ENCODE data around the gene SRMS. TPM values are rescaled to one million over a fixed set of nuclear protein-coding genes. Genes with fewer than 3 reads are reported as not detected.

SRMS gene
- total RNA-seq, 4 donors from 2014 or later: not detected

DNA sequence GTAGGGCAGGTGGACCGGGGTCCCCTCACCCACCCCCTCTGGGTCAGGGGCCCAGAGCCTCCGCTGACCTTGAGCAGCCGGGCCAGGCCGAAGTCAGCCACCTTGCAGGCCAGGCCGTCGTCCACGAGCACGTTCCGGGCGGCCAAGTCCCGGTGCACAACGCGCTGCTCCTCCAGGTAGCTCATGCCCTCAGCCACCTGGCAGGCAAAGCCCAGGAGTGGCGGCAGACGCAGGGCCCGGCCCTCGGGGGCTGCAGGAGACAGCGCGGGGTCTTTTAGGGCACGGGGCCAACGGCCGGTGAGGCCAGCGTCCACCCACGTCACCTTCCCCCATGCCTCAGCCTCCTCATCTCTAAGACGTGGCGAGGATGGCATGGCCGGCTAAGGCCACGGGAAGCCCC, 6.2 kb downstream of the SRMS start:
- TF ChIP-seq, protein P1, sequence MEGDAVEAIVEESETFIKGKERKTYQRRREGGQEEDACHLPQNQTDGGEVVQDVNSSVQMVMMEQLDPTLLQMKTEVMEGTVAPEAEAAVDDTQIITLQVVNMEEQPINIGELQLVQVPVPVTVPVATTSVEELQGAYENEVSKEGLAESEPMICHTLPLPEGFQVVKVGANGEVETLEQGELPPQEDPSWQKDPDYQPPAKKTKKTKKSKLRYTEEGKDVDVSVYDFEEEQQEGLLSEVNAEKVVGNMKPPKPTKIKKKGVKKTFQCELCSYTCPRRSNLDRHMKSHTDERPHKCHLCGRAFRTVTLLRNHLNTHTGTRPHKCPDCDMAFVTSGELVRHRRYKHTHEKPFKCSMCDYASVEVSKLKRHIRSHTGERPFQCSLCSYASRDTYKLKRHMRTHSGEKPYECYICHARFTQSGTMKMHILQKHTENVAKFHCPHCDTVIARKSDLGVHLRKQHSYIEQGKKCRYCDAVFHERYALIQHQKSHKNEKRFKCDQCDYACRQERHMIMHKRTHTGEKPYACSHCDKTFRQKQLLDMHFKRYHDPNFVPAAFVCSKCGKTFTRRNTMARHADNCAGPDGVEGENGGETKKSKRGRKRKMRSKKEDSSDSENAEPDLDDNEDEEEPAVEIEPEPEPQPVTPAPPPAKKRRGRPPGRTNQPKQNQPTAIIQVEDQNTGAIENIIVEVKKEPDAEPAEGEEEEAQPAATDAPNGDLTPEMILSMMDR (IDR thresholded peaks at IDR 0.05 in 4 of 5, conservative IDR thresholded peaks at IDR 0.05 in 1 of 5): no peak
- TF ChIP-seq POLR2A (IDR thresholded peaks at IDR 0.05): no peak
- peaks cover 4 to 10% (median 8%) of the 10 kb centered on the region in 3 donors for H3K27me3 ChIP-seq
- no peak overlapping the region for H3K27ac ChIP-seq
- intact Hi-C loops (cut with DNase I; ENCODE audit: low total_unique reads) (no loop called here), in situ Hi-C loops (cut with MboI; ENCODE audit: low sequenced_read_pairs in 4 of 4) (loop anchor here in 1 of 4 donors (25.0 kb wide), 1 partner anchor 96 kb away; the partner anchor contains the start of gene GMEB2)
- ATAC-seq (no peak), DNase-seq (no peak)
- H3K4me1 ChIP-seq: peaks cover 0 to 4% of the 10 kb centered on the region in 2 donors
- no peaks in the 10 kb centered on the region for H3K36me3 ChIP-seq
- H3K4me3 ChIP-seq: no peak overlapping the region
- no peaks in the 10 kb centered on the region for H3K9me3 ChIP-seq

DNA sequence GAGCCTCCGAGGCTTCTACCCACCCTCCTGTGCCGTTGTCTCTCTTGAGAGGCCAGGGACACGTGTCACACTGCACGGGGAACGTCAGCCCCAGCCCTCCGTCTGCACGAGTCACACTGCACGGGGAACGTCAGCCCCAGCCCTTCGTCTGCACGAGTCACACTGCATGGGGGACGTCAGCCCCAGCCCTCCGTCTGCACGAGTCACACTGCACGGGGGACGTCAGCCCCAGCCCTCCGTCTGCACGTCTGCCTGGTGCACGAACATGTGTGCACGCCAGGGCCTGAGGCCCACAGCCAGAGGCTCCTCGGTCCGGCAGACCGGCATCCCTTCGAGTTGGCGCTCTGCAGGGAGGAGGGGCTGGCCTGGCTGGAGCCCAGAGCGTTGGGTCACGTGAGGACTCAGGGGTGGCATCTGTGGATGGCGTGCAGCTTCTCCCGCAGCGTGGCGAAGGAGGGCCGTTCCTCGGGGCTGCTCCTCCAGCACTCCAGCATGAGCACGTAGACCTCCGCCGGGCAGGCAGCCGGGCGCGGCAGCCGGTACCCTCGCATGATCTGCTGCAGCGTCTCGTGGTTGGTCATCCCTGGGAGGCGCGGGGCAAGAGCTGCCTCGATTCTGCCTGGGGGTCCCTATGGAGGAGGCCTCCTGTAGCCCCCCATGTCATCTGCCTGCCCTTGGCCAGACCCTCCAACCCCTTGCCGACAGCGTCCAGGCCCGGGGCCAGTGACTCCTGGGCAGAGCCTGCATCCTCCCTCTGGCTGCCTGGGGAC, 6.9 kb downstream of the SRMS start:
- in situ Hi-C loops (cut with MboI; ENCODE audit: low sequenced_read_pairs in 4 of 4): loop anchor here in 1 of 4 donors (25.0 kb wide), 1 partner anchor 97 kb away; the partner anchor contains the start of gene GMEB2
- DNase-seq (no peak), ATAC-seq (no peak)
- Histone ChIP-seq H3K27ac (no peak overlapping the region), H3K36me3 (no peaks in the 10 kb centered on the region), H3K4me1 (peaks cover 0 to 4% of the 10 kb centered on the region in 2 donors), H3K9me3 (no peaks in the 10 kb centered on the region), H3K27me3 (peaks cover 4 to 11% (median 8%) of the 10 kb centered on the region in 3 donors), H3K4me3 (no peak overlapping the region)
- intact Hi-C loops (cut with DNase I; ENCODE audit: low total_unique reads): no loop called here
- TF ChIP-seq, protein P1 (IDR thresholded peaks at IDR 0.05 in 4 of 5, conservative IDR thresholded peaks at IDR 0.05 in 1 of 5): no peak
- TF ChIP-seq POLR2A (IDR thresholded peaks at IDR 0.05): no peak

DNA sequence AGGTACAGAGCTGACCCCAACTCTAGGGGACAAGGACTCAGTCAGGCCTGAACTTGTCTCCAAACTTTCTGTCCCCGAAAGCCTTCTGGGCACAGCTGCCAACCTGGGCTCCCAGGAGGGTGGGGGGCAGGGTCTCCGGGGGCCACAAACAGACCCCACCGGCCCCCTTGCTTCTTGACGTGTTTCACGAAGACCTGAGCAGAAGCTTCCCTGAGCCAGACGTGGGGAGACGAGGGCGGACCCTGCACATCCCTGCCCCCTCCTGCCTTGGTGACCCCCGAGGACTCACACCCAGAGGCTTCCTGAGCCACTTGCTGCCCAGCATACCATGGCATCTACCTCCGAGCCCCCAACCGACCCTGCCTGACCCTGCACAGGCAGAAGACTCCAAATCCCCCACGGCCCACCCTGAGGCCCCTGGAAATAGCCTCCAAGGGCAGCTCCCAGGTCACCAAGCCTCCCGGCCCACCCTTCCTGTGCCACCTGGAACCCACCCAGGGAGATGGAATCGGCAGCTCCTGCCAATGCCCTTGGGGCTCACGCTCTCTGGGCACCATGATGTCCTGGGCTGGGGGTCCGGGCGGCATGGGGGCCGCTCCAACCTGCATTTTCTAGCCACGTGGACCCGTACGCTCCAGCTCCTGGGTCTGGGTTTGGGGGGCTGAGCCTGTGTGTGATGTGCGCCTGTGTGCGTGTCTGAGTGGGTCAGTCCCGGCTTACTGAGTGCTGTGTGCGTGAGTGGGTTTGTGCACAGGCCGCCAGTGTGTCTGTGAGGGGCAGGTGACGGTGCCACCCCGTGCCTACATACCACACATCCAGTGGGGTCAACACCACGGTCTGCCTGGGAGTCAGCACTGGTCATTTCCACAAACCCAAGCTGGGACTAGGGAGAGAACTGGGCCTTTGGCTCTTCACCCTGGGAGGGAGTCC, 7.8 kb downstream of the SRMS start:
- Histone ChIP-seq H3K36me3 (no peaks in the 10 kb centered on the region), H3K4me3 (no peak overlapping the region), H3K27ac (no peak overlapping the region), H3K9me3 (no peaks in the 10 kb centered on the region), H3K27me3 (peaks cover 9 to 19% (median 16%) of the 10 kb centered on the region in 3 donors), H3K4me1 (peaks cover 0 to 4% of the 10 kb centered on the region in 2 donors)
- no peak for ATAC-seq
- no peak for DNase-seq
- intact Hi-C loops (cut with DNase I; ENCODE audit: low total_unique reads): loop anchor here (2.0 to 5.0 kb wide), 2 partner anchors 73 to 257 kb away; no protein-coding TSS in a partner anchor
- TF ChIP-seq POLR2A (IDR thresholded peaks at IDR 0.05): no peak
- TF ChIP-seq, protein P1 (IDR thresholded peaks at IDR 0.05 in 4 of 5, conservative IDR thresholded peaks at IDR 0.05 in 1 of 5): no peak
- in situ Hi-C loops (cut with MboI; ENCODE audit: low sequenced_read_pairs in 4 of 4): loop anchor here in 1 of 4 donors (25.0 kb wide), 1 partner anchor 98 kb away; the partner anchor contains the start of gene GMEB2

DNA sequence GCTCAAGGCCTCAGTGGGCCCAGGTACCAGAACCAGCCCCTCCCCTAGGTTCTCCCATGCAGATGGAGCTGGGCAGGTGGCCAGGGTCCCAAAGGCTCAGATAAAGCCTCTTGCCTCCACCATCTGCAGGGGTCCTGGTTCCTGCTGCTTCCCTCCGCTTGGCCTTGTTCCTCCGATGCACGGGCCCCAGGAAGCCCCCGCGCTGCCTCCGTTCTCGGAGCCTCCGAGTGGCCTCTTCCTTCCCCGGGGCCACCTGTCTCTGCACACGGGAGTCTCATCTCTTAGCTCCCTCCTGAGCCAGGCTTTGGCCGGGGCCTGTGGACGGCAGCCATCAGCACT, 8.5 kb downstream of the SRMS start:
- DNase-seq (no peak), ATAC-seq (no peak)
- intact Hi-C loops (cut with DNase I; ENCODE audit: low total_unique reads) (loop anchor here (2.0 to 5.0 kb wide), 2 partner anchors 73 to 258 kb away; no protein-coding TSS in a partner anchor), in situ Hi-C loops (cut with MboI; ENCODE audit: low sequenced_read_pairs in 4 of 4) (loop anchor here in 1 of 4 donors (25.0 kb wide), 1 partner anchor 98 kb away; the partner anchor contains the start of gene GMEB2)
- Histone ChIP-seq H3K36me3 (no peaks in the 10 kb centered on the region), H3K4me1 (peaks cover 0 to 4% of the 10 kb centered on the region in 2 donors), H3K4me3 (no peak overlapping the region), H3K27ac (no peak overlapping the region), H3K27me3 (peaks cover 16 to 25% (median 22%) of the 10 kb centered on the region in 3 donors), H3K9me3 (no peaks in the 10 kb centered on the region)
- no peak for TF ChIP-seq POLR2A (IDR thresholded peaks at IDR 0.05)
- TF ChIP-seq, protein P1 (IDR thresholded peaks at IDR 0.05 in 4 of 5, conservative IDR thresholded peaks at IDR 0.05 in 1 of 5): no peak

Measured in gastrocnemius medialis (tissue), 4 donors.